H1 (cell line): ENCODE measurements around the gene HIC2. TPM values are rescaled to one million over a fixed set of nuclear protein-coding genes. Genes with fewer than 3 reads are reported as not detected.

Experiments
- CTCF ChIA-PET: fragments of 300-600 bp; sonication (Branson Sonifier 250); formaldehyde crosslinking; loops from one replicate; lab custom pipeline; 2021; ENCODE audit not compliant: partially characterized antibody; lab: Charles Lee
- POLR2A ChIA-PET: fragments of 300-600 bp; sonication (Branson Sonifier 250); formaldehyde crosslinking; loops from one replicate; lab custom pipeline; 2021; ENCODE audit warnings: inconsistent platforms; ENCODE audit not compliant: partially characterized antibody; lab: Charles Lee
- DNase-seq, 2 experiments: peaks; one replicate each; pipeline versions ENCODE4 v3.0.0 to v3.0.0-alpha.2; 2010 to 2022; ENCODE audit warnings: low spot score in 2 of 2, low read depth in 1 of 2, mixed read lengths in 1 of 2
- FAIRE-seq: peaks from 2 replicates; lab custom pipeline; 2011; peaks lifted over from hg19 to GRCh38; lab: Jason Lieb, UNC
- H2AFZ ChIP-seq: 2 replicates; pipeline ENCODE4 v1.8.1; 2012; ENCODE audit warnings: low read length, inconsistent platforms
- H2AK5ac ChIP-seq: 2 replicates; pipeline ENCODE4 v1.6.1; 2013; ENCODE audit warnings: low read depth, low read length
- H2BK120ac ChIP-seq: replicated peaks from 2 replicates; pipeline ENCODE3; 2013; ENCODE audit warnings: low read depth, low read length, inconsistent platforms
- H2BK12ac ChIP-seq: 2 replicates; pipeline ENCODE4 v1.6.1; 2013; ENCODE audit warnings: low read depth, low read length
- H2BK15ac ChIP-seq: 2 replicates; pipeline ENCODE4 v1.6.1; 2013; ENCODE audit warnings: low read length
- H2BK20ac ChIP-seq: 2 replicates; pipeline ENCODE4 v1.6.1; 2013; ENCODE audit warnings: low read length
- H2BK5ac ChIP-seq: 2 replicates; pipeline ENCODE4 v1.6.1; 2013; ENCODE audit warnings: low read depth, low read length
- H3K14ac ChIP-seq: 2 replicates; pipeline ENCODE4 v1.6.1; 2013; ENCODE audit warnings: inconsistent platforms; ENCODE audit not compliant: insufficient read length
- H3K18ac ChIP-seq: 2 replicates; pipeline ENCODE4 v1.6.1; 2013; ENCODE audit warnings: low read length; ENCODE audit errors: extremely low read depth
- H3K23ac ChIP-seq: 2 replicates; pipeline ENCODE4 v1.6.1; 2013; ENCODE audit warnings: inconsistent platforms; ENCODE audit not compliant: insufficient read length
- H3K23me2 ChIP-seq: 2 replicates; pipeline ENCODE4 v1.6.1; 2013; ENCODE audit warnings: low read depth, low read length
- H3K27ac ChIP-seq: 2 replicates; pipeline ENCODE4 v1.6.1; 2011; ENCODE audit warnings: low read depth, low read length, inconsistent platforms
- H3K27me3 ChIP-seq, 4 experiments: replicated peaks in 1 of 4; 1 replicate in 1 of 4; 2 replicates in 3 of 4; pipeline versions ENCODE4 v1.6.1 to v1.8.1; 2011 to 2013; ENCODE audit warnings: low read length in 3 of 4, mild to moderate bottlenecking in 3 of 4, inconsistent platforms in 2 of 4, mixed read lengths in 2 of 4, moderate library complexity in 1 of 4; ENCODE audit not compliant: control insufficient read depth in 3 of 4, insufficient read depth in 3 of 4; ENCODE audit errors: extremely low read depth in 1 of 4
- H3K36me3 ChIP-seq, 4 experiments: 2 replicates each; pipeline versions ENCODE4 v1.6.1 to v1.8.1; 2011 to 2013; ENCODE audit warnings: mild to moderate bottlenecking in 4 of 4, low read length in 3 of 4, moderate library complexity in 2 of 4, control low read depth in 1 of 4, inconsistent platforms in 1 of 4; ENCODE audit not compliant: insufficient read depth in 4 of 4, control insufficient read depth in 2 of 4
- H3K4ac ChIP-seq: replicated peaks from 2 replicates; pipeline ENCODE3; 2013; ENCODE audit warnings: low read length, low read depth, mixed read lengths, inconsistent platforms; ENCODE audit not compliant: insufficient read length
- H3K4me1 ChIP-seq, 4 experiments: replicated peaks in 1 of 4; 1 replicate in 1 of 4; 2 replicates in 3 of 4; pipeline versions ENCODE4 v1.6.1 to v1.8.1; 2011 to 2013; ENCODE audit warnings: low read length in 3 of 4, inconsistent platforms in 2 of 4, mixed read lengths in 1 of 4; ENCODE audit not compliant: insufficient read depth in 4 of 4, control insufficient read depth in 3 of 4
- H3K4me2 ChIP-seq, 2 experiments: 2 replicates each; pipeline versions ENCODE4 v1.6.1 to v1.8.1; 2011 to 2013; ENCODE audit warnings: low read depth in 2 of 2, low read length in 2 of 2, control low read depth in 1 of 2, inconsistent platforms in 1 of 2, mild to moderate bottlenecking in 1 of 2; ENCODE audit not compliant: insufficient read depth in 1 of 2
- H3K4me3 ChIP-seq, 4 experiments: fragments of 200-600, 300-600 bp in 1 of 4; sonication (generic), shearing (Covaris generic), sonication (Bioruptor Twin) in 1 of 4; 2 replicates each; pipeline versions ENCODE4 v1.5.1 to v1.8.1; 2011 to 2016; ENCODE audit warnings: low read length in 4 of 4, low read depth in 3 of 4, control low read depth in 2 of 4, inconsistent platforms in 2 of 4, mild to moderate bottlenecking in 2 of 4, mixed read lengths in 1 of 4, moderate library complexity in 1 of 4; ENCODE audit not compliant: insufficient read depth in 2 of 4; ENCODE audit errors: extremely low read depth in 1 of 4
- H3K56ac ChIP-seq: replicated peaks from 2 replicates; pipeline ENCODE3; 2013; ENCODE audit warnings: low read depth, mild to moderate bottlenecking, mixed read lengths, low read length, inconsistent platforms; ENCODE audit not compliant: insufficient read length
- H3K79me1 ChIP-seq: 2 replicates; pipeline ENCODE4 v1.6.1; 2013; ENCODE audit warnings: low read depth, low read length, control low read depth
- H3K79me2 ChIP-seq, 2 experiments: 2 replicates each; pipeline versions ENCODE4 v1.6.1 to v1.8.1; 2012 to 2013; ENCODE audit warnings: low read length in 2 of 2, mild to moderate bottlenecking in 2 of 2, inconsistent platforms in 1 of 2; ENCODE audit not compliant: insufficient read depth in 2 of 2, control insufficient read depth in 1 of 2
- H3K9ac ChIP-seq, 4 experiments: replicated peaks in 1 of 4; 1 replicate in 1 of 4; 2 replicates in 3 of 4; pipeline versions ENCODE4 v1.6.1 to v1.8.1; 2011 to 2013; ENCODE audit warnings: low read depth in 3 of 4, low read length in 3 of 4, control low read depth in 2 of 4, mild to moderate bottlenecking in 2 of 4, moderate library complexity in 2 of 4, inconsistent platforms in 1 of 4; ENCODE audit errors: extremely low read depth in 1 of 4
- H3K9me3 ChIP-seq, 2 experiments: 2 replicates each; pipeline versions ENCODE4 v1.6.1 to v1.8.1; 2012 to 2013; ENCODE audit warnings: mild to moderate bottlenecking in 2 of 2, moderate library complexity in 2 of 2, control low read depth in 1 of 2, inconsistent platforms in 1 of 2, low read depth in 1 of 2, low read length in 1 of 2, mixed read lengths in 1 of 2; ENCODE audit not compliant: insufficient read depth in 2 of 2
- H4K20me1 ChIP-seq, 2 experiments: replicated peaks in 1 of 2; 2 replicates each; pipeline versions ENCODE3 to v1.8.1; 2011 to 2013; ENCODE audit warnings: inconsistent platforms in 2 of 2, low read length in 2 of 2, mild to moderate bottlenecking in 1 of 2; ENCODE audit not compliant: insufficient read depth in 2 of 2, control insufficient read depth in 1 of 2
- H4K5ac ChIP-seq: 2 replicates; pipeline ENCODE4 v1.6.1; 2013; ENCODE audit warnings: low read length, low read depth, mixed read lengths, inconsistent platforms; ENCODE audit not compliant: insufficient read length
- H4K8ac ChIP-seq: 2 replicates; pipeline ENCODE4 v1.8.0; 2013; ENCODE audit warnings: mild to moderate bottlenecking, moderate library complexity, low read length, inconsistent platforms; ENCODE audit not compliant: insufficient read depth; ENCODE audit errors: extremely low read depth
- H4K91ac ChIP-seq: replicated peaks from 2 replicates; pipeline ENCODE3; 2013; ENCODE audit warnings: low read length, mixed read lengths, inconsistent platforms; ENCODE audit not compliant: insufficient read length
- BCL11A ChIP-seq, 2 experiments: IDR thresholded peaks; one replicate each; pipeline ENCODE4 v1.6.1; 2011; ENCODE audit warnings: low read depth in 2 of 2, low read length in 2 of 2, mild to moderate bottlenecking in 2 of 2
- CHD1 ChIP-seq: IDR thresholded peaks from 2 replicates; pipeline ENCODE4 v1.6.1; 2012; ENCODE audit warnings: low read depth, low read length, improper control_type of control experiment
- CHD2 ChIP-seq: IDR thresholded peaks from 2 replicates; pipeline ENCODE4 v1.6.1; 2012; ENCODE audit warnings: low read length, improper control_type of control experiment
- GABPA ChIP-seq: IDR thresholded peaks from 2 replicates; pipeline ENCODE4 v1.6.1; 2011; ENCODE audit warnings: mild to moderate bottlenecking, low read length, moderate library complexity, borderline replicate concordance; ENCODE audit not compliant: insufficient read depth
- HDAC6 ChIP-seq: IDR thresholded peaks from one replicate; pipeline ENCODE4 v1.7.1; 2012; ENCODE audit warnings: low read depth, mild to moderate bottlenecking, inconsistent platforms, low read length, moderate library complexity
- KDM5A ChIP-seq: fragments of 200-600 bp; IDR thresholded peaks from 2 replicates; pipeline ENCODE4 v1.7.1; 2012; ENCODE audit warnings: mild to moderate bottlenecking, low read length, inconsistent platforms, mixed read lengths
- RBBP5 ChIP-seq: IDR thresholded peaks from 2 replicates; pipeline ENCODE4 v1.7.1; 2012; ENCODE audit warnings: low read depth, mild to moderate bottlenecking, inconsistent platforms, low read length, moderate library complexity, borderline replicate concordance
- SAP30 ChIP-seq: fragments of 300-600 bp; sonication (generic); IDR thresholded peaks from 2 replicates; pipeline ENCODE4 v1.7.1; 2012; ENCODE audit warnings: low read length, moderate library complexity, mild to moderate bottlenecking, inconsistent platforms; ENCODE audit not compliant: insufficient read depth, insufficient replicate concordance
- TAF1 ChIP-seq: IDR thresholded peaks from 2 replicates; pipeline ENCODE4 v1.6.1; 2011; ENCODE audit warnings: mild to moderate bottlenecking, low read depth, low read length
- WGBS, 2 experiments: shearing (Covaris generic) in 1 of 2; methylation state at CpG; one replicate each; pipeline versions ENCODE4 v1.1.6 to v1.1.7; 2013 to 2015; ENCODE audit warnings: low lambda C conversion rate in 2 of 2, mixed read lengths in 2 of 2, inconsistent platforms in 1 of 2, low coverage in 1 of 2, missing lambda C conversion rate in 1 of 2; ENCODE audit not compliant: insufficient replicate concordance in 2 of 2, insufficient coverage in 1 of 2, insufficient read length in 1 of 2; ENCODE audit errors: extremely low coverage in 1 of 2, missing lambda C conversion rate in 1 of 2; 5-methylcytosine and 5-hydroxymethylcytosine counted together
- polyA plus RNA-seq, 7 experiments: library from polyadenylated mRNA; depleted of rRNA in 3 of 7; stranded (reverse) in 5 of 7; unstranded in 2 of 7; fragments of >200 nt in 5 of 7; fragments of 200-250 nt in 2 of 7; gene quantifications; 1 replicate in 5 of 7; 2 replicates in 1 of 7; 4 replicates in 1 of 7; pipeline versions ENCODE4 v1.2.1 to v1.2.3, GENCODE V29; 2011 to 2013; ENCODE audit warnings: missing spikeins in 2 of 7, mixed read lengths in 2 of 7
- total RNA-seq: library from RNA; stranded (reverse); fragmentation: NEBNext Ultra II Directional; extraction: Animal tissue kit (Norgen Biotek cat#: 25700); gene quantifications from 2 replicates; pipeline ENCODE4 v1.2.1, GENCODE V29; 2021

HIC2 gene
- total and polyA plus RNA-seq, 2 of the 8 experiments (the other 6 are each of a cell fraction or from before 2014, with no cell fraction given): 8.0 to 21.9 TPM

DNA sequence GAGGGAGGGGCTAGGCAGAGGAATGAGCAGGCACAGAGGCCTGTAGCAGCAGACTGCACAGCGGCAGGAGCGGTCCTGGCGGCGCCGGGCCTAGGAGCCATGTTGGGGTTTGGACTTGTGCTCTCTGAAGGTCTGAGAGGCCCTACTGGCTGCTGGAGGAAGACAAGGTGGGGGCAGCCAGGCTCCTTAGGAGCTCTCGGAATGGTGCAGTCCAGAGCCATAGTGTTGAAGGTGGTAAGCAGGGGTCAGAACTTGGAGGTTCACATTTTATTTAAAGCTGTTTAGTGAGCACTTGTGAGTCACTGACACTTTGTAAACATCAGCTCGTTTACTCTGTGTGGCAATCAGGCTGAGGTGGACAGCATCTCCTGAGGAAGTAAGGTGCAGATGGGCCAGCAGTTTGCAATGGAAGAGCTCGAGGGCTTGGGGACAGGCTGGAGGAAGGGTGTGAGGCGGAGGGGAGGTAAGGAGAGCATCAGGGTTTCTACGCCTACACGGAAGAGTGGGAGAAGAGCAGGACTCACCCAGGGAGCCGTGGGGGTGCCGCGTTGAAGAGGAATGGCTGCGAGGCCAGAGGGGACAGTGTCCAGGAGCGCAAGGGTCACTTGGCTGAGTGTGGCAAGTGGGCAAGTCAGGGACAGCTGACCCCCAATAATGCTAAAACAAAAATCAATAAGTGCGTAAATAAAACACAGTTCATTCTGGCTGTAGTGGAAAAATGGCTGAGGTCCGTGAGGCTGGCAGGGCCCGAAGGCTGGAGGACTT, 40.0 kb downstream of the HIC2 start:
- no peak overlapping the region for H3K4me2 ChIP-seq
- H2BK20ac ChIP-seq: no peak overlapping the region
- H3K23me2 ChIP-seq: no peaks in the 10 kb centered on the region
- H3K56ac ChIP-seq: no peak overlapping the region
- H3K27ac ChIP-seq: no peak overlapping the region
- H2AFZ ChIP-seq: no peak overlapping the region
- ChIA-PET CTCF (interaction anchor here (0.6 to 1.9 kb wide), 6 partner anchors 8 to 189 kb away, joined by 3 to 8 read pairs (median 6); no protein-coding TSS in a partner anchor), POLR2A (no interaction called here)
- H4K20me1 ChIP-seq: no peaks in the 10 kb centered on the region
- no peak overlapping the region for H3K9ac ChIP-seq
- no peak overlapping the region for H3K14ac ChIP-seq
- peak overlapping the region; percentile 52 for H4K91ac ChIP-seq
- no peaks in the 10 kb centered on the region for H3K79me2 ChIP-seq
- H3K4me3 ChIP-seq: no peak overlapping the region
- H3K9me3 ChIP-seq: no peaks in the 10 kb centered on the region
- H3K36me3 ChIP-seq: no peaks in the 10 kb centered on the region
- H3K23ac ChIP-seq: no peak overlapping the region
- H3K27me3 ChIP-seq: no peaks in the 10 kb centered on the region
- peak overlapping the region; percentile 48; the same call in 1 of the 2 replicates for H3K18ac ChIP-seq
- H2BK15ac ChIP-seq: 0 out of 2 replicates have a peak overlapping the region, but pooled peaks have one; percentile 29
- no peak overlapping the region for H2BK120ac ChIP-seq
- FAIRE-seq (no peak), DNase-seq (no peak)
- H4K5ac ChIP-seq: no peak overlapping the region
- peaks cover 0 to 11% (median 7%) of the 10 kb centered on the region in 4 experiments; a peak in 3 of 7 replicates for H3K4me1 ChIP-seq
- no peak overlapping the region for H2BK12ac ChIP-seq
- 91% methylated on average over 19 of the region's 19 CpGs; no CpG with 5 or more reads in 1 of the 2 experiments for WGBS, 2 experiments
- TF ChIP-seq BCL11A (IDR thresholded peaks at IDR 0.05; ENCODE audit: low read depth in 2 of 2, low read length in 2 of 2) (no peak), CHD2 (no peak), CHD1 (no peak), GABPA (no peak), SAP30 (no peak), HDAC6 (no peak), TAF1 (no peak), KDM5A (no peak), RBBP5 (no peak)
- peak overlapping the region; percentile 24; the same call in 1 of the 2 replicates for H2BK5ac ChIP-seq
- H3K4ac ChIP-seq: no peak overlapping the region
- H3K79me1 ChIP-seq: no peaks in the 10 kb centered on the region
- no peak overlapping the region; the same call in 1 of the 2 replicates for H4K8ac ChIP-seq
- no peak overlapping the region for H2AK5ac ChIP-seq
